Activated naive CD4-positive, alpha-beta T cell treated with anti-CD3 and anti-CD28 coated beads for 36 hours (primary cell): Measurements from ENCODE around the gene CLDN14. TPM values are rescaled to one million over a fixed set of nuclear protein-coding genes. Genes with fewer than 3 reads are reported as not detected.

Source experiments
- CTCF ChIA-PET: fragments of 350-600 bp; sonication (Branson Sonifier 250); formaldehyde crosslinking; loops from one replicate; lab custom pipeline; 2021; ENCODE audit warnings: antibody characterized with exemption; lab: Charles Lee
- DNase-seq: peaks from one replicate; pipeline ENCODE4 v3.0.0-alpha.2; 2020
- H3K27ac Mint-ChIP-seq: one replicate; pipeline ENCODE4 v1.8.0; 2021; ENCODE audit warnings: mild to moderate bottlenecking, mixed read lengths
- H3K27me3 Mint-ChIP-seq: one replicate; pipeline ENCODE4 v1.8.0; 2021; ENCODE audit warnings: low read depth, mixed read lengths
- H3K36me3 Mint-ChIP-seq: one replicate; pipeline ENCODE4 v1.8.0; 2021; ENCODE audit warnings: low read depth, mixed read lengths
- H3K4me1 Mint-ChIP-seq: one replicate; pipeline ENCODE4 v1.8.0; 2021; ENCODE audit warnings: low read depth, mixed read lengths
- H3K4me3 Mint-ChIP-seq: one replicate; pipeline ENCODE4 v1.8.0; 2021; ENCODE audit warnings: mild to moderate bottlenecking, moderate library complexity, mixed read lengths
- H3K9me3 Mint-ChIP-seq: one replicate; pipeline ENCODE4 v1.8.0; 2021; ENCODE audit warnings: mixed read lengths
- intact Hi-C: fragments of 100-400 bp; cut with micrococcal nuclease; formaldehyde crosslinking; loops from one replicate; pipeline ENCODE4 v1.15.1; 2023
- total RNA-seq, 2 experiments: library from RNA; stranded (reverse); gene quantifications; one replicate each; pipeline ENCODE4 v1.2.3, GENCODE V29; 2021

The CLDN14 gene
- total RNA-seq, 2 experiments from 2014 or later, result not detected

DNA sequence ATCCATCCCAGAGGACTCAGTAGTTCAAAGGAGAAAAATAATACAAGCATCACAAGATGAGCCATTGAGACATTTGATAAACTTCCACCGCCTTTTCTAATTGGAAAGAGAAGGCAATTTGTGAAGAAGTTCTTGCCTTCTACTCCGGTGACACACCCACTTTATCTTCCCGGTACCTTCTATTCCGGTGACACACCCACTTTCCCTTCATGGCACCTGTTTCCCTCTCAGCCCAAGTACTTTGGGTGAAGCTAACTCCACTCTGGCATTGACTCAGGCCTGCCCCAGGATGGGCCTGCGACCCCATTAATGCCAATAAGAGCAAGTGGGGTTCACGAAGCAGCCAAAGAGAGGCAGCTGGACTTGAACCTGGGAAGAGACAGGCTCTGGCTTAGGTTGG is 38.2 kb downstream of the CLDN14 start:
- no peak for DNase-seq
- Mint-ChIP-seq H3K4me3 (no peak overlapping the region), H3K36me3 (no peaks in the 10 kb centered on the region), H3K9me3 (no peaks in the 10 kb centered on the region), H3K27ac (no peak overlapping the region), H3K4me1 (peaks cover 2% of the 10 kb centered on the region), H3K27me3 (no peaks in the 10 kb centered on the region)
- intact Hi-C loops, result no loop called here
- CTCF ChIA-PET, result no interaction called here

GRCh38 chr21:36437745-36438128 is 42.2 kb downstream of the CLDN14 start:
- CTCF ChIA-PET, result no interaction called here
- Mint-ChIP-seq H3K9me3 (no peaks in the 10 kb centered on the region), H3K27ac (no peak overlapping the region), H3K4me3 (no peak overlapping the region), H3K36me3 (no peaks in the 10 kb centered on the region), H3K4me1 (no peaks in the 10 kb centered on the region), H3K27me3 (peaks cover 8% of the 10 kb centered on the region)
- DNase-seq, result no peak
- intact Hi-C loops, result no loop called here

- intact Hi-C loops, result no loop called here
- Mint-ChIP-seq H3K36me3 (no peaks in the 10 kb centered on the region), H3K4me3 (no peak overlapping the region), H3K27me3 (peaks cover 12% of the 10 kb centered on the region), H3K27ac (no peak overlapping the region), H3K4me1 (no peaks in the 10 kb centered on the region), H3K9me3 (no peaks in the 10 kb centered on the region)
- no peak for DNase-seq
- CTCF ChIA-PET, result interaction anchor here (0.6 kb wide), 1 partner anchor 227 kb away, joined by 3 read pairs; no protein-coding TSS in a partner anchor
Observed at GRCh38 chr21:36436829-36437744, 42.8 kb downstream of the CLDN14 start.

DNA sequence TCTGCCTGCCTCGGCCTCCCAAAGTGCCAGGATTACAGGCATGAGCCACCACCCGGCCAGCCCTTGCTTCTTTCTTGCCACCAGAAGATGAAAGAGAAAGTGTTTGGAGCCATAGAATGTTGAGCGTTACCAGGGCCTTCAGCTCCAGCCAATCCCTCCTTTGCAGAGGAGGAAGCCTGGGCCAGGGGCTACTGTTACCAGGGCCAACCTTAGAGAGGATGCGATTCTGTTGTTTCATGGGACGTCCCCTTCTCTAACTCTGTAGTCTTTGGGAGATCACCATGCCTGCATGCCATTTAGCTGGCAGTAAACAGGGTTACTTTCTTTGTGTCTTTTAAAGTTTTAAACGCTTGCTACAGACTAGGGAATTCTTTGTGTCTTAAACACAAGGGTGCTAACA is 45.8 kb downstream of the CLDN14 start:
- CTCF ChIA-PET, result no interaction called here
- Mint-ChIP-seq H3K27me3 (peaks cover 27% of the 10 kb centered on the region), H3K4me3 (no peak overlapping the region), H3K9me3 (no peaks in the 10 kb centered on the region), H3K36me3 (no peaks in the 10 kb centered on the region), H3K4me1 (peaks cover 14% of the 10 kb centered on the region), H3K27ac (no peak overlapping the region)
- no peak for DNase-seq
- intact Hi-C loops, result no loop called here

DNA sequence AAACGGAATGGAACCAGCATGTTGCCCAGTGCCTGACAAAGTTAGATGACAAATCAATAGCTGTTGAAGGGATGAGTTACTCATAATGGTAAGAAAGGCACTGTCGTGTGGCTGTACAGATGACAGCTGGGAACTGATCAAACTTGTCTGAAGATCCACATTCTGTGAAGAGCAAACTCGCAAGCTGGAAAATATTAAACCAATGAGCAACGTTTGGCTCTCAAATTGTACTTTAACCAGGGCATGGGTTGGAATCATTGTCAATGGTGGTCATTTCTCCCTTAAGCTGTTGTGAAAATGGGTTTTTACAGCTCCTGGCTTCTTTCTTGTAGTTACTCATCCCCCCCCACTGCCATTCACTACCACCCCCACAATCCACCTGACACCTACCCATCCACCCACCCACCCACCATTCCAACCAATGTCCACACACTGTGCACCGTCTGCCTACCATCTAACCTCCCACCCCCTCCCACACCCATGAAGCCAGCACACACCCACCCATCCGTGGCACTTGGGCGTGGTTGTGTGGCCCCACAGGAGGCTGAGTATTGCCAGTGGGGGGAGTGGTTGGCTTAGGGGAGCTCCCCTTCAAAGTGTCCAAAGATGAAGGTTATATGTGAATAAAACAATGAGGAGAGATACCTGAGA is 46.7 kb downstream of the CLDN14 start:
- intact Hi-C loops, result no loop called here
- H3K4me1 Mint-ChIP-seq, result peaks cover 14% of the 10 kb centered on the region
- no peak overlapping the region for H3K27ac Mint-ChIP-seq
- no peak overlapping the region for H3K4me3 Mint-ChIP-seq
- H3K9me3 Mint-ChIP-seq, result no peaks in the 10 kb centered on the region
- CTCF ChIA-PET, result interaction anchor here (1.5 kb wide), 1 partner anchor 9 kb away, joined by 3 read pairs; no protein-coding TSS in a partner anchor
- no peaks in the 10 kb centered on the region for H3K36me3 Mint-ChIP-seq
- H3K27me3 Mint-ChIP-seq, result peaks cover 27% of the 10 kb centered on the region
- DNase-seq, result no peak

GRCh38 chr21:36431252-36431651 is 48.7 kb downstream of the CLDN14 start:
- Mint-ChIP-seq H3K36me3 (no peaks in the 10 kb centered on the region), H3K27me3 (peaks cover 27% of the 10 kb centered on the region), H3K4me3 (no peak overlapping the region), H3K9me3 (no peaks in the 10 kb centered on the region), H3K27ac (no peak overlapping the region), H3K4me1 (peaks cover 14% of the 10 kb centered on the region)
- no peak for DNase-seq
- intact Hi-C loops, result loop anchor here (2.0 kb wide), 1 partner anchor 290 kb away; no protein-coding TSS in a partner anchor
- CTCF ChIA-PET, result interaction anchor here (0.6 to 2.5 kb wide), 2 partner anchors 13 to 258 kb away, joined by 4 to 7 read pairs; no protein-coding TSS in a partner anchor

DNA sequence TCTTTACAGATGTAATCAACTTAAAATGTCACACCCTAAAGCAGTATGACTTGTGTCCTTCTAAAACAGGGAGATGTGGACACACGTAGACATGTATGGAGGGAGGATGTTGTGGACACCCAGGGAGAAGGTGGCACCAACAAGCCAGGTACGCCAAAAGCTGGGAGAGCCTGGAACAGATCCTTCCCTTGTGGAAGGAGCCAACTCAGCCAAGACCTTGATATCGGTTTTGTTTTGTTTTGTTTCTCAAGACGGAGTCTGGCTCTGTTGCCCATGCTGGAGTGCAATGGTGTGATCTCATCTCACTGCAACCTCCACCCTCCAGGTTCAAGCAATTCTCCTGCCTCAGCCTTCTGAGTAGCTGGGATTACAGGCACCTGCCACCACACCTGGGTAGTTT is 49.1 kb downstream of the CLDN14 start:
- Mint-ChIP-seq H3K36me3 (no peaks in the 10 kb centered on the region), H3K4me1 (peaks cover 14% of the 10 kb centered on the region), H3K27ac (no peak overlapping the region), H3K4me3 (no peak overlapping the region), H3K9me3 (no peaks in the 10 kb centered on the region), H3K27me3 (peaks cover 27% of the 10 kb centered on the region)
- DNase-seq, result no peak
- CTCF ChIA-PET, result interaction anchor here (0.6 to 2.5 kb wide), 4 partner anchors 10 to 257 kb away, joined by 4 to 7 read pairs (median 6); no protein-coding TSS in a partner anchor
- intact Hi-C loops, result loop anchor here (2.0 kb wide), 1 partner anchor 290 kb away; no protein-coding TSS in a partner anchor

GRCh38 chr21:36429947-36430546 is 49.9 kb downstream of the CLDN14 start:
- CTCF ChIA-PET, result interaction anchor here (0.6 to 2.5 kb wide), 5 partner anchors 9 to 289 kb away, joined by 3 to 7 read pairs (median 5); no protein-coding TSS in a partner anchor
- Mint-ChIP-seq H3K4me1 (peaks cover 14% of the 10 kb centered on the region), H3K27me3 (peaks cover 27% of the 10 kb centered on the region), H3K9me3 (no peaks in the 10 kb centered on the region), H3K4me3 (peak overlapping the region; percentile 54), H3K36me3 (no peaks in the 10 kb centered on the region), H3K27ac (peak overlapping the region; percentile 27)
- peak; percentile 89 for DNase-seq
- intact Hi-C loops, result loop anchor here (2.0 kb wide), 1 partner anchor 289 kb away; no protein-coding TSS in a partner anchor

DNA sequence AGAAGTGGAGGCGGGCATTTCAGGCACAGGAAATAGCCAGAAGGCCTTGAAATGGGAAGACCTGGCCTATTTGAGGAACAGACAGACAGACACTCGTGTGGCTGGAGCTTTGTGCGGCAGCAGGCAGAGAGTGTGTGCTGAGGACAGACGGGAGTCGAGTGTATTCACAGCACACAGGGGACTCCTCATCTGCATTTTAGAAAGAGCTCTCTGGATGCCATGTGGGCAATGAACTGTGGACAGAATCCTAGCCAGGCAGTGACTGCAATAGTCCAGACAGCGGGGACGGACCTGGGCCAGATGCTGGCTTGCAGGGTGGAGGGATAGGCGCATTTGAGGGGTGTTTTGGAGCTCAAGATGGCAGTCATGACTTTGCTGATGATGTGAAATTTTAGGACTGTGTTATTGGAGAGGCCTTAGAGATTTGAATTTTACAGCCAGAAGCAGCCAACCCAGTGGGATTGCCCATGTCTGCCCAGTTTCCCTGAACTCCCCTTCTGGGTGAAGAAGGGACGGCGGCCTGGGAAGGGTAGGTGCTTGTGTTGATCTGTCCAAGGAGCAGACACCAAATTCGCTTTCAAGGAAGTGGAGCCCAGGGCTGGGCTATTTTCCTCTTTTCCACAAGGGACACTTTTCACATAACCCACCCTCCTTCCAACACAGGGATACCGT is 51.0 kb downstream of the CLDN14 start:
- CTCF ChIA-PET, result interaction anchor here (0.6 to 2.5 kb wide), 3 partner anchors 11 to 288 kb away, joined by 3 to 7 read pairs (median 3); no protein-coding TSS in a partner anchor
- Mint-ChIP-seq H3K9me3 (no peaks in the 10 kb centered on the region), H3K27ac (no peak overlapping the region)

GRCh38 chr21:36427502-36427901 is 52.4 kb downstream of the CLDN14 start:
- intact Hi-C loops, result no loop called here
- CTCF ChIA-PET, result interaction anchor here (0.6 kb wide), 1 partner anchor 286 kb away, joined by 4 read pairs; no protein-coding TSS in a partner anchor
- H3K9me3 Mint-ChIP-seq, result no peaks in the 10 kb centered on the region
- H3K27me3 Mint-ChIP-seq, result peaks cover 19% of the 10 kb centered on the region
- no peak overlapping the region for H3K27ac Mint-ChIP-seq
- H3K36me3 Mint-ChIP-seq, result no peaks in the 10 kb centered on the region
- peaks cover 14% of the 10 kb centered on the region for H3K4me1 Mint-ChIP-seq
- H3K4me3 Mint-ChIP-seq, result no peak overlapping the region
- no peak for DNase-seq

More for the DNA sequence above, 51.0 kb downstream of the CLDN14 start:
- Mint-ChIP-seq H3K27me3 (peaks cover 19% of the 10 kb centered on the region), H3K4me1 (peaks cover 14% of the 10 kb centered on the region), H3K36me3 (no peaks in the 10 kb centered on the region), H3K4me3 (no peak overlapping the region)
- intact Hi-C loops, result no loop called here
- DNase-seq, result no peak

- H3K4me3 Mint-ChIP-seq, result no peak overlapping the region
- CTCF ChIA-PET, result interaction anchor here (0.6 kb wide), 3 partner anchors 17 to 773 kb away, joined by 3 to 4 read pairs (median 3); no protein-coding TSS in a partner anchor
- peaks cover 3% of the 10 kb centered on the region for H3K27me3 Mint-ChIP-seq
- intact Hi-C loops, result no loop called here
- H3K27ac Mint-ChIP-seq, result no peak overlapping the region
- no peak for DNase-seq
- no peaks in the 10 kb centered on the region for H3K36me3 Mint-ChIP-seq
- H3K4me1 Mint-ChIP-seq, result peaks cover 9% of the 10 kb centered on the region
- no peaks in the 10 kb centered on the region for H3K9me3 Mint-ChIP-seq
Observed at GRCh38 chr21:36425286-36425685, 54.6 kb downstream of the CLDN14 start.
